Stimulated activated CD4-positive, alpha-beta T cell treated with anti-CD3 and anti-CD28 coated beads, TNF-alpha, amount 100 ng/mL, for 48 hours (primary cell): ENCODE data around the gene TNNI2.
"Not testable (repeated sequence)": the region's sequence is repeated elsewhere in the genome, so short reads cannot be mapped to it uniquely, and the experiment has no call there.

Experiments used
- DNase-seq, 3 donors: peaks; one replicate each; pipeline ENCODE4 v3.0.0-alpha.2; 2020; ENCODE audit warnings: low read depth in 3 of 3

Gene TNNI2

GRCh38 chr11:1862588-1863351, 24.0 kb downstream of the TNNI2 start:
- no peak for DNase-seq

DNA sequence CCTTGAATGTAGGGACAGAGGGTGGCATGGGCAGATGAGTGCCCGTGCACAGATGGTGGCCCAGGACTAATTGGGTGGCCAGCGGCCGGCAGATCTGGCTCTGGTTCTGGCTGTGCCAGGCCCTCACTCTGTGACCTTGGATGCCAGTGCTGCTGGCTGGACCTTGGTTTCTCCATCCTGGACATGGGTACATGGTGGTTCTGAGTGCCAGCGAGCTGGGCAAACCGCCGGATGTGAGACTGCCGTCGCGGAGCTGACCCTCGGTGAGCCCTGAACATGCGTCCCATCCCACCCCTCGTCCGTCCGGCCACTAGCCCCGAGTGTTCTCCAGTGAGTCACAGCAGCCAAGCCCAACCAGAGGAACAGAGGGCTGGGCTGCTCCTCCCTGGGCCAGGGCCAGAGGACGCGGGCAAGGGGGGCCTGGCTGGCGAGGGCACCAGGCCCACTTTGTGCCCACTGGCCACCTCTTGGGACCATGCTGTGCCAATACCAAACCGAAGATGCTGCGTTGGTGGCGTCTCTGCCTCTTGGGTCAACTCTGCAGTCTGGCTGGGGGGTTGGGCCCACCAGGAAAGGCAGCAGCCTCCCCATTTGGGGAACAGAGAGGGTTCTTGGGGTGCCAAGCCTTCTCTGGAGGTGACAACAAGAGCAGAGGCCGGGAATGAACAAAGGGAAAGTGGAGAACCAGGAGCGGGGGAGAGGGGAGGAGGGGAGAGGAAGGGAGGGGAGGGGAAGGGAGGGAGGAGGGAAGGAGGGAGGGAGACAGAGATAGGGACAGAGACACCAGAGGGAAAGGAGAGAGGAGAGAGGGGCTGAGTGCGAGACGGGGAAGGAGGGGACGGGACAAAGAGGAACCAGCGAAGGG, 24.8 kb downstream of the TNNI2 start:
- no peak for DNase-seq

DNA sequence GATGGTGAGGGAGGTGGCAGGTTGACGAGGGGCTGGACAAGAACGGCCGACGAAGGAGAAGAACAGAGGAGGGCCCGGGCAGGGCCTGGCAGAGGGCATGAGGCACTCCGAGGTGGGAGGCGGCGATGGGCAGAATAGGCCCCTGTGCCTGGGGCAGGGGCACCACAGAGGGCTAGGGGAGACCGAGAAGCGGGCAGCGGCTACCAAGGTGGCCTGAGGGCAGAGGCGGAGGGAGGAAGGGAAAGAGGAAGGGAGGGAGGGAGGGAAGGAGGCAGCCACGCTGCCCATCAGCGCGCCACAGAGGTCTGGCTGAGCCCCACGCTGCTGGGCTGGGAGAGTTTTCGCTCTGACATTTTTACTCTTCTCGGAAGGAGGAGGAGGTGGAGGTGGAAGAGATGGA, 25.4 kb downstream of the TNNI2 start:
- DNase-seq: no peak

- no peak for DNase-seq
Measured at GRCh38 chr11:1864831-1865665, 26.3 kb downstream of the TNNI2 start.

GRCh38 chr11:1866226-1866625, 27.4 kb downstream of the TNNI2 start:
- DNase-seq: no peak

DNA sequence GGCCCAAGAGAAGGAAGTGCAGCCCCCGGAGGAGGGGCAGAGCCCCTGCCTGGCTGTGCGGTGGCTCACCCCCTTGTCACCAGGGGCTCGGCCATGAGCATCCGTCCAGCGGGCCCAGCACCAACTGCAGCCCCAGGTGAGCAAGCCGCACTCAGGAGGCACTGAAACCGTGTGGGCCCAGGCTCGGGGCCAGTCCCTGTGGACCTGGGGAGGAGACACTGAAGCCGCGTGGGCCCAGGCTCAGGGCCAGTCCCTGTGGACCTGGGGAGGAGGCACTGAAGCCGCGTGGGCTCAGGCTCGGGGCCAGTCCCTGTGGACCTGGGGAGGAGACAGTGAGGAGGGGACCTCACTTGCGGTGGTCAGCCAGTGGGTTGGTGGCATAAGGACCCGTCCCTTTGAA, 28.0 kb downstream of the TNNI2 start:
- no peak for DNase-seq

- DNase-seq: no peak
Measured at GRCh38 chr11:1867381-1867780, 28.6 kb downstream of the TNNI2 start.

DNA sequence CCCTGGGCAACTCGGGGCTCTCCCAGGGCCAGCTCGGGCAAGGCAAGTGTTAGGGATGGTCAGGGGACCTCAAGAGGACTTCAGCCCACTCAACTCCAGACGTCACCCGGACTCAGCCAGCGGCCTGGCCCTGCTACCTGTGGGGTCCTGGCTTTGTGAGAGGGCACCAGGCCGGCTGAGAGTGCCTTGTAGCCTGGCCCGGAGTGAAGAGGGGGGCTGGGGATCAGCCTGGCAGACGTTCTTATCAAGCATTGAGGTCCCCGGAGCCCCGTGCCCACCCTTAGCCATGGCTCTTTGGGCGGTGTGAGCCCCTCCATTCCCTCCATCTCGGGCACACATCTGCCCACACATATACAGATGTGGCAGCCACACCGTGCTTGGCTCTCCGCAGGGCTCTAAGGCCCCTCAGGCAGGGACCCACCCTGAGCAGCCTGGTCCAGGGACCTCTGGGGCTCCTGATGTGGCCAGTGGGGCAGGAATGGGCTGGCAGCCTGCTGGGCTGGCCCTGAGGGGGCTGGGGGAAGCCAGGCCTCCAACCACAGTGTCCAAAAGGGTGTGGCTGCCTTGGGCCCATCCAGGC, 29.4 kb downstream of the TNNI2 start:
- DNase-seq: no peak

GRCh38 chr11:1868636-1869291, 30.0 kb downstream of the TNNI2 start:
- no peak for DNase-seq

GRCh38 chr11:1869427-1870325, 30.9 kb downstream of the TNNI2 start:
- DNase-seq: no peak

- DNase-seq: no peak
Measured at GRCh38 chr11:1870326-1870696, 31.5 kb downstream of the TNNI2 start.

- DNase-seq: no peak
Measured at GRCh38 chr11:1870721-1871466, 32.1 kb downstream of the TNNI2 start.

DNA sequence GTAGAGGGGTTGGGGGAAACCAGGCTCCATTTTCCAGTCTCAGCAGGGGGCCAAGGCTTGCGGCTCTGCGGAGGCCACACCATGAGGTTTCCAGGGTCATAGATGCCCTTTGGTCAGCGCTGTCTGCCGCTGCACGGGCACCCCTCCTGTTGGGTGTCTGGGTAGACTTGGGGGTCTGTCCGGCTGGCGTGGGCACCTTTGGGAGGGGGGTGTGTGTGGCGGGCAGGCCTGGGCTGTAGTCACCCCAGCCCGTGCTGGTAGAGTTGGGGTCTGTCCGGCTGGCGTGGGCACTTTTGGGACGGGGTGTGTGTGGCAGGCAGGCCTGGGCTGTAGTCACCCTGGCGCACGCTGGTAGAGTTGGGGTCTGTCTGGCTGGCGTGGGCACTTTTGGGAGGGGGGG, 32.8 kb downstream of the TNNI2 start:
- DNase-seq: no peak

DNA sequence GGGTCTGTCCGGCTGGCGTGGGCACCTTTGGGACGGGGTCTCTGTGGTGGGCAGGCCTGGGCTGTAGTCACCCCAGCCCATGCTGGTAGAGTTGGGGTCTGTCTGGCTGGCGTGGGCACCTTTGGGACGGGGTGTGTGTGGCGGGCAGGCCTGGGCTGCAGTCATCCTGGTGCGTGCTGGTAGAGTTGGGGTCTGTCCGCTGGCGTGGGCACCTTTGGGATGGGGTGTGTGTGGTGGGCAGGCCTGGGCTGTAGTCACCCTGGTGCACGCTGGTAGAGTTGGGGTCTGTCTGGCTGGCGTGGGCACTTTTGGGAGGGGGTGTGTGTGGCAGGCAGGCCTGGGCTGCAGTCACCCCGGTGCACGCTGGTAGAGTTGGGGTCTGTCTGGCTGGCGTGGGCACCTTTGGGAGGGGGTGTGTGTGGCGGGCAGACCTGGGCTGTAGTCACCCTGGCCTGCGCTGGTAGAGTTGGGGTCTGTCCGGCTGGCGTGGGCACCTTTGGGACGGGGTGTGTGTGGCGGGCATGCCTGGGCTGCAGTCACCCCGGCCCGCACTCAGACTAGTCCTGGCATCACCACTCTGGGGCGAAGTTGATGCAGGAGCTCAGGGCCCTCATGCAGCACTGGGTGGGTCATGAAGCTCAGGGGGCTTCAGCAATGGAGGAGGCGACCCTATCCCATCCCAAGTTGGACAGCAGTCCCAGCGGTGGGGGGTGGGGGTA, 33.6 kb downstream of the TNNI2 start:
- DNase-seq: no peak

GRCh38 chr11:1873048-1873812, 34.4 kb downstream of the TNNI2 start:
- DNase-seq: no peak

DNA sequence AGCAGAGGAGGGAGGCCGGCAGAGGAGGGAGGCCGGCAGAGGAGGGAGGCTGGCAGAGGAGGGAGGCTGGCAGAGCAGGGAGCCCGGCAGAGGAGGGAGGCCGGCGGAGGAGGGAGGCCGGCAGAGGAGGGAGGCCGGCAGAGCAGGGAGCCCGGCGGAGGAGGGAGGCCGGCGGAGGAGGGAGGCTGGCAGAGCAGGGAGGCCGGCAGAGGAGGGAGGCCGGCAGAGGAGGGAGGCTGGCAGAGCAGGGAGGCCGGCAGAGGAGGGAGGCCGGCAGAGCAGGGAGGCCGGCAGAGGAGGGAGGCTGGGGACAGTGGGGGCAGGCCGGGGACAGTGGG, 35.0 kb downstream of the TNNI2 start:
- DNase-seq: not testable (repeated sequence)

DNA sequence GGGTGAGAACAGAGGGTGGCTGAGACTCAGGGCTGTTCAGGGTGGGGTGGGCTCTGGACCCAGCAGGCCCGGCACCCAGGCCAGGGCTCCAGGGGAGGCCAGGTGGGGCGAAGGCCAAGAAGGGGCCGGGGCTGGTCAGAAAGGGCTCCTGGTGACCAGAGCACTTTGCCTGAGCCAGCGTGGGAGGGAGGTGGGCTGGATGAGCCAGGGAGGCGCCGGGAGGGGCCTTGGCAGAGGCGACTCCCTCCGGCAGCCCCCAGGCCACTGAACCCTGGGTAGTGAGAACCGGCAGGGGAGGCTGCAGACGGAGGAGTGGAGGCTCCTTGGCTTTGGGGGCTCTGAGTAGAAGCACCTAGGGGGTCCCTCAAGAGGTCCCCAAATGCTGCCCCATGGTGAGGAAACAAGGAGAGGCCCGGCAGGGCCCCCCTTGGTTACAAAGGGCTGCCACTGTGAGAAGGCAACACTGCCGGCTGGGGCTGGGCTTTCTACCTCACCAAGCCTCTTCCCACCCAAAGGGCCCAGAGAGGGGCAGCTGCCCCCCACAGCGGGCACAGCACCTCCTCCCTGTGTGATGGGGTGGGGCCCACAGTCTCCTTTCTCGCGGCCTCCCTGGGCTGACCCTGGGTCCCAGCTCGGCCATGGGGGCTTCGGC, 35.8 kb downstream of the TNNI2 start:
- DNase-seq: not testable (repeated sequence)
